Measurements from ENCODE around the gene PPP1R3C. TPM values are rescaled to one million over a fixed set of nuclear protein-coding genes. Genes with fewer than 3 reads are reported as not detected.

PPP1R3C gene
- total RNA-seq, 4 donors from 2014 or later = 2.1 to 4.4 (median 2.7) TPM

DNA sequence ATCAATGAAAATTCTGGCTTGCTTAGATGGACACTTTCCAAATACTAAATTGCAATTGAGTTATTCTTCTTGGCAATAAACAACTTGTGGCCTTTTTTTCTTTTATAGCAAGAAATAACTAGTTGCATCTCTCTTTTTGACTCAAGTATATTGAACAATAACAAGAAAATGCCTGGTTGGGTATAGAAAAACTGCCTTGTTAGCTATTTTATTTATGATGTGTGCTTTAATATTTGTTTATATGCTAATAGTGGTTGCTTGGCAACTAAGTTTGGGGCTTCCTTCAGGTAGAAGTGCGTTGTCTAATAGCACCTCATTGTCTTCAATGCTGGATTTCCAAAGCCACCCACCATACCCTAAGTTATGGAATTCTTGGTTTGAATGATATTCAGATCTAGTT is 30.1 kb upstream of the PPP1R3C start:
- TF ChIP-seq CTCF (IDR thresholded peaks at IDR 0.05) = no peak
- TF ChIP-seq POLR2A (IDR thresholded peaks at IDR 0.05) = no peak
- Histone ChIP-seq H3K27ac (no peak overlapping the region), H3K36me3 (no peaks in the 10 kb centered on the region), H3K4me3 (replicated peaks in 1 of 3) (no peak overlapping the region), H3K9me3 (no peaks in the 10 kb centered on the region), H3K4me1 (no peaks in the 10 kb centered on the region), H3K27me3 (no peaks in the 10 kb centered on the region)
- no peak for DNase-seq
- 87 to 91% methylated on average over 1 of the region's 1 CpG for WGBS, 2 donors
- intact Hi-C loops (cut with DNase I) = no loop called here

- Histone ChIP-seq H3K9me3 (no peaks in the 10 kb centered on the region), H3K36me3 (no peaks in the 10 kb centered on the region), H3K27ac (no peak overlapping the region), H3K27me3 (no peaks in the 10 kb centered on the region), H3K4me1 (peaks cover 0 to 7% of the 10 kb centered on the region in 2 donors), H3K4me3 (replicated peaks in 1 of 3) (no peak overlapping the region)
- intact Hi-C loops (cut with DNase I) = no loop called here
- no peak for TF ChIP-seq CTCF (IDR thresholded peaks at IDR 0.05)
- no peak for TF ChIP-seq POLR2A (IDR thresholded peaks at IDR 0.05)
- WGBS, 2 donors = 80 to 87% methylated on average over 6 of the region's 6 CpGs
- DNase-seq = no peak
Observed at GRCh38 chr10:91653219-91653870, 20.5 kb upstream of the PPP1R3C start.

- intact Hi-C loops (cut with DNase I) = no loop called here
- H3K27me3 ChIP-seq = no peaks in the 10 kb centered on the region
- TF ChIP-seq POLR2A (IDR thresholded peaks at IDR 0.05) (no peak), CTCF (IDR thresholded peaks at IDR 0.05) (no peak)
- H3K9me3 ChIP-seq = no peaks in the 10 kb centered on the region
- peaks cover 0 to 7% of the 10 kb centered on the region in 2 donors for H3K4me1 ChIP-seq
- WGBS, 2 donors = 48 to 52% methylated on average over 6 of the region's 6 CpGs
- H3K4me3 ChIP-seq (replicated peaks in 1 of 3) = no peak overlapping the region
- no peaks in the 10 kb centered on the region for H3K36me3 ChIP-seq
- peak; percentile 40 to 67 for DNase-seq
- no peak overlapping the region for H3K27ac ChIP-seq
Observed at GRCh38 chr10:91652364-91652763, 19.5 kb upstream of the PPP1R3C start.

DNA sequence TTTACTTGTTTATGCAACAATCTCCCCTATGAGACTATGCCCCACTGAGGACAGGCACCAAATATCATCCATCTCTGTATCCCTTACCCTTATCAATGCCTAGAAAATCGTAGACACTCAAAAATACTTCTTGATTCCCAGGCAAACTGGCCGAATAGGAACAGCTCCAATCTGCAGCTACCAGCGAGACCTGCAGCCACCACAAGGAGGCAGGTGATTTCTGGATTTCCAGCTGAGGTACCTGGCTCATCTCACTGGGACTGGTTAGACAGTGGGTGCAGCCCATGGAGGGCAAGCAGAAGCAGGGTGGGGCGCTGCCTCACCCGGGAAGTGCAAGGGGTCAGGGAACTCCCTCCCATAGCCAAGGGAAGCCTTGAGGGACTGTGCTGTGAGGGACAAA is 10.8 kb upstream of the PPP1R3C start:
- Histone ChIP-seq H3K36me3 (no peaks in the 10 kb centered on the region), H3K4me1 (no peaks in the 10 kb centered on the region), H3K27ac (no peak overlapping the region), H3K27me3 (no peaks in the 10 kb centered on the region), H3K4me3 (replicated peaks in 1 of 3) (no peak overlapping the region), H3K9me3 (no peaks in the 10 kb centered on the region)
- TF ChIP-seq CTCF (IDR thresholded peaks at IDR 0.05) (no peak), POLR2A (IDR thresholded peaks at IDR 0.05) (no peak)
- 74 to 75% methylated on average over 5 of the region's 5 CpGs for WGBS, 2 donors
- no peak for DNase-seq
- intact Hi-C loops (cut with DNase I) = no loop called here

DNA sequence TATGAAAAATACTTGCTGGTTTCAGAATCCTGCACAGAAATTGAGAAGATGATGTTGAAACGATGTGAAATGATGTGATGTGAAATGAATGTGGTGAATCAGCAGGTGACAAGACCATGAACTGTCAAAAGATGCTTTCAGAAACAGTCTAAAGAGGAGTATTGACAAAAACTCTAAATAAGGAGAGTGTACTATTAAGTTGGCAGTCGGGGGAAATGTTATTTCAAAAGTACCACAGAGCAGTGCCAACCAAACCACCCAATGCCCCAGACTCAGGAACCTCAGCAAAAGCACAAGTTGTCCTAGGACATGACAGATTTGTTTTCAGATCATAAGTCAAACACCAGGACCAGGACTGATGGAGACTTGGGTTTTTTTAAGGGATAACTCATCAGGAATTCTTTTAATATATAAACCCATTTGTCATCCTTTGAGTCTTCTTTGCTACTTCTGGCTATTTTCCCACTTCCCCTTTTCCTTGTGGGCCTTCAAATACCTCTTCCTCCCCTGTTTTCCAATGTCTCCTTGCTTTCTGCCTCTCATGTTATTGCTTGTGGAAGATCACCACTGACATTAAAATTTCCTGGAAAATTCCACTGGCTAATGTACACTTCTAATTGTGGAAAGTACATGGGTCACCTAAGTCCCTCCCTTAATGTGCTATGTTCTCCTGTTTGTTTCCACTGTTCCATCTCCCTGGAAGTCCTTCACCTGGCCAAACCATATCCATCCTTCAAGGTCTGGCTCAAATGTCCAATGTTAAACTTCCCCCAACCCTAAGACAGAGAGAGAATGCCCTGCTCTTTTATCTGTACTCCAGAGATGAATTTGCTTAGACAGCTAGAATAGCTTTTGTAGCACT is 10.2 kb upstream of the PPP1R3C start:
- Histone ChIP-seq H3K27me3 (no peaks in the 10 kb centered on the region), H3K4me3 (replicated peaks in 1 of 3) (no peak overlapping the region), H3K9me3 (no peaks in the 10 kb centered on the region), H3K36me3 (no peaks in the 10 kb centered on the region), H3K4me1 (no peaks in the 10 kb centered on the region), H3K27ac (no peak overlapping the region)
- TF ChIP-seq CTCF (IDR thresholded peaks at IDR 0.05) (no peak), POLR2A (IDR thresholded peaks at IDR 0.05) (no peak)
- intact Hi-C loops (cut with DNase I) = no loop called here
- no peak for DNase-seq
- WGBS, 2 donors = 80 to 86% methylated on average over 2 of the region's 2 CpGs
